Panc1 (cell line): ENCODE results near the gene OR8A1. TPM values are rescaled to one million over a fixed set of nuclear protein-coding genes. Genes with fewer than 3 reads are reported as not detected.

Source experiments
- ATAC-seq: fragments of 200-7000 bp; cut with Tn5 transposase; 2 replicates; pipeline ENCODE4 v1.9.1; 2020; ENCODE audit warnings: mild to moderate bottlenecking, moderate library complexity
- BruUV-seq: library from RNA; stranded (reverse); fragments of 400-500 nt; replicated peaks from 2 replicates; lab custom pipeline; 2021; lab: Mats Ljungman, UMichigan
- CTCF ChIA-PET: fragments of 300-600 bp; sonication (Branson Sonifier 250); formaldehyde crosslinking; loops from one replicate; lab custom pipeline; 2022; ENCODE audit warnings: antibody characterized with exemption; lab: Charles Lee
- POLR2A ChIA-PET: fragments of 300-600 bp; sonication (Branson Sonifier 250); formaldehyde crosslinking; loops from one replicate; lab custom pipeline; 2022; ENCODE audit warnings: antibody characterized with exemption; lab: Charles Lee
- DNase-seq: peaks from one replicate; pipeline ENCODE4 v3.0.0-alpha.2; 2010; ENCODE audit warnings: low read depth, low spot score
- H3K27ac ChIP-seq: 2 replicates; pipeline ENCODE4 v1.5.1; 2011; ENCODE audit warnings: mild to moderate bottlenecking, low read length, inconsistent platforms
- H3K27me3 ChIP-seq: fragments of 200-500 bp; sonication (Bioruptor generic); 2 replicates; pipeline ENCODE4 v1.6.0; 2014; ENCODE audit warnings: low read length, inconsistent platforms; ENCODE audit not compliant: control insufficient read depth, insufficient read depth
- H3K36me3 ChIP-seq: fragments of 200-500 bp; sonication (Bioruptor generic); 2 replicates; pipeline ENCODE4 v1.5.1; 2014; ENCODE audit warnings: inconsistent platforms, mild to moderate bottlenecking, low read length, moderate library complexity; ENCODE audit not compliant: control insufficient read depth, insufficient read depth
- H3K4me1 ChIP-seq: 2 replicates; pipeline ENCODE4 v1.5.1; 2011; ENCODE audit warnings: inconsistent platforms, mild to moderate bottlenecking, low read length, moderate library complexity; ENCODE audit not compliant: control insufficient read depth, insufficient read depth
- H3K4me3 ChIP-seq, 2 experiments: 2 replicates each; pipeline ENCODE4 v1.5.1; 2011 to 2012; ENCODE audit warnings: low read depth in 2 of 2, low read length in 2 of 2, mild to moderate bottlenecking in 2 of 2, inconsistent platforms in 1 of 2, moderate library complexity in 1 of 2
- H3K9me3 ChIP-seq: fragments of 200-500 bp; sonication (Bioruptor generic); 2 replicates; pipeline ENCODE4 v1.5.1; 2014; ENCODE audit warnings: low read depth, mild to moderate bottlenecking, inconsistent platforms, low read length, moderate library complexity; ENCODE audit not compliant: control insufficient read depth, insufficient read depth
- POLR2AphosphoS5 ChIP-seq: IDR thresholded peaks from 2 replicates; pipeline ENCODE4 v1.6.1; 2012; ENCODE audit warnings: mild to moderate bottlenecking, low read depth, low read length, moderate library complexity
- SIN3A ChIP-seq: IDR thresholded peaks from 2 replicates; pipeline ENCODE4 v1.6.1; 2012; ENCODE audit warnings: low read depth, mild to moderate bottlenecking, low read length, moderate library complexity, borderline replicate concordance; ENCODE audit not compliant: insufficient read depth
- TCF7L2 ChIP-seq: IDR thresholded peaks from 2 replicates; pipeline ENCODE4 v1.6.1; 2011; ENCODE audit warnings: mild to moderate bottlenecking, low read depth, low read length, inconsistent platforms
- in situ Hi-C: cut with HindIII; loops from 2 replicates; pipeline ENCODE4 v1.10.0; 2016; ENCODE audit warnings: low sequenced_read_pairs, low pct_unique_long_range_greater_than_20kb
- intact Hi-C: fragments of 100-400 bp; cut with micrococcal nuclease; formaldehyde crosslinking; loops from one replicate; pipeline ENCODE4 v1.10.0; 2022; ENCODE audit not compliant: unreplicated experiment
- total RNA-seq: library from RNA; stranded (reverse); gene quantifications from one replicate; pipeline ENCODE4 v1.2.1, GENCODE V29; 2021; ENCODE audit not compliant: unreplicated experiment
- TF ChIP-seq, protein P1 (sequence below): fragments of 450-650 bp; IDR thresholded peaks from 2 replicates; pipeline ENCODE4 v1.5.1; 2017; ENCODE audit warnings: mild to moderate bottlenecking
- TF ChIP-seq, protein P2 (sequence below), 2 experiments: IDR thresholded peaks; 2 replicates each; pipeline ENCODE4 v1.6.1; 2011 to 2012; ENCODE audit warnings: low read depth in 2 of 2, control low read depth in 1 of 2, low read length in 1 of 2, mild to moderate bottlenecking in 1 of 2, moderate library complexity in 1 of 2; ENCODE audit not compliant: insufficient read depth in 1 of 2

Gene OR8A1
- total RNA-seq, 1 experiment from 2014 or later = not detected

DNA sequence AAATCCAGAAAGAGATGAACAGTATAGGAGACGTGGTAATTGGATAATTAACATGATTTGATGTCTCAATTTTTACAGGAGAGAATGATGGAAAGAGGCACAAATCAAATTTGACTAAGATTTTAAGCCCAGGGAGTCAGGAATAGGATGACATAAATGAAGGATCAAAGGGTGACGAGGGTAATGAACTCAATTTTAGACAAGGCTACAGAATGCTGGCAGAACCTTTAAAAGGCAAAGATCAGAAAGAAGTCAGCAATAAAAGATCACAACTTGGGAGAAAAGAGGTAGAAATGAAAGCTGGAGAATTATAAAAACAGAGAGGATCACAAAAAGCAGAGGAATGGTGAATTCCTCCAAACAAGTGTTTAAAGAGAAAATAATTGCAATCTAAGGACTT, 13.0 kb upstream of the OR8A1 start:
- TF ChIP-seq, protein P1, sequence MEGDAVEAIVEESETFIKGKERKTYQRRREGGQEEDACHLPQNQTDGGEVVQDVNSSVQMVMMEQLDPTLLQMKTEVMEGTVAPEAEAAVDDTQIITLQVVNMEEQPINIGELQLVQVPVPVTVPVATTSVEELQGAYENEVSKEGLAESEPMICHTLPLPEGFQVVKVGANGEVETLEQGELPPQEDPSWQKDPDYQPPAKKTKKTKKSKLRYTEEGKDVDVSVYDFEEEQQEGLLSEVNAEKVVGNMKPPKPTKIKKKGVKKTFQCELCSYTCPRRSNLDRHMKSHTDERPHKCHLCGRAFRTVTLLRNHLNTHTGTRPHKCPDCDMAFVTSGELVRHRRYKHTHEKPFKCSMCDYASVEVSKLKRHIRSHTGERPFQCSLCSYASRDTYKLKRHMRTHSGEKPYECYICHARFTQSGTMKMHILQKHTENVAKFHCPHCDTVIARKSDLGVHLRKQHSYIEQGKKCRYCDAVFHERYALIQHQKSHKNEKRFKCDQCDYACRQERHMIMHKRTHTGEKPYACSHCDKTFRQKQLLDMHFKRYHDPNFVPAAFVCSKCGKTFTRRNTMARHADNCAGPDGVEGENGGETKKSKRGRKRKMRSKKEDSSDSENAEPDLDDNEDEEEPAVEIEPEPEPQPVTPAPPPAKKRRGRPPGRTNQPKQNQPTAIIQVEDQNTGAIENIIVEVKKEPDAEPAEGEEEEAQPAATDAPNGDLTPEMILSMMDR = no peak
- TF ChIP-seq, protein P2, sequence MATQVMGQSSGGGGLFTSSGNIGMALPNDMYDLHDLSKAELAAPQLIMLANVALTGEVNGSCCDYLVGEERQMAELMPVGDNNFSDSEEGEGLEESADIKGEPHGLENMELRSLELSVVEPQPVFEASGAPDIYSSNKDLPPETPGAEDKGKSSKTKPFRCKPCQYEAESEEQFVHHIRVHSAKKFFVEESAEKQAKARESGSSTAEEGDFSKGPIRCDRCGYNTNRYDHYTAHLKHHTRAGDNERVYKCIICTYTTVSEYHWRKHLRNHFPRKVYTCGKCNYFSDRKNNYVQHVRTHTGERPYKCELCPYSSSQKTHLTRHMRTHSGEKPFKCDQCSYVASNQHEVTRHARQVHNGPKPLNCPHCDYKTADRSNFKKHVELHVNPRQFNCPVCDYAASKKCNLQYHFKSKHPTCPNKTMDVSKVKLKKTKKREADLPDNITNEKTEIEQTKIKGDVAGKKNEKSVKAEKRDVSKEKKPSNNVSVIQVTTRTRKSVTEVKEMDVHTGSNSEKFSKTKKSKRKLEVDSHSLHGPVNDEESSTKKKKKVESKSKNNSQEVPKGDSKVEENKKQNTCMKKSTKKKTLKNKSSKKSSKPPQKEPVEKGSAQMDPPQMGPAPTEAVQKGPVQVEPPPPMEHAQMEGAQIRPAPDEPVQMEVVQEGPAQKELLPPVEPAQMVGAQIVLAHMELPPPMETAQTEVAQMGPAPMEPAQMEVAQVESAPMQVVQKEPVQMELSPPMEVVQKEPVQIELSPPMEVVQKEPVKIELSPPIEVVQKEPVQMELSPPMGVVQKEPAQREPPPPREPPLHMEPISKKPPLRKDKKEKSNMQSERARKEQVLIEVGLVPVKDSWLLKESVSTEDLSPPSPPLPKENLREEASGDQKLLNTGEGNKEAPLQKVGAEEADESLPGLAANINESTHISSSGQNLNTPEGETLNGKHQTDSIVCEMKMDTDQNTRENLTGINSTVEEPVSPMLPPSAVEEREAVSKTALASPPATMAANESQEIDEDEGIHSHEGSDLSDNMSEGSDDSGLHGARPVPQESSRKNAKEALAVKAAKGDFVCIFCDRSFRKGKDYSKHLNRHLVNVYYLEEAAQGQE (IDR thresholded peaks at IDR 0.05; ENCODE audit: insufficient read depth in 1 of 2, low read depth in 2 of 2, low read length in 1 of 2) = no peak
- in situ Hi-C loops = no loop called here
- no peak for ATAC-seq
- no peaks in the 10 kb centered on the region for H3K36me3 ChIP-seq
- CTCF ChIA-PET = no interaction called here
- no peak overlapping the region for H3K27ac ChIP-seq
- POLR2A ChIA-PET = no interaction called here
- H3K4me1 ChIP-seq = no peaks in the 10 kb centered on the region
- H3K9me3 ChIP-seq = no peaks in the 10 kb centered on the region
- no TSS peak for BruUV-seq
- H3K27me3 ChIP-seq = no peaks in the 10 kb centered on the region; the same call in 1 of the 2 replicates
- no peak overlapping the region for H3K4me3 ChIP-seq
- intact Hi-C loops = no loop called here
- no peak for DNase-seq

DNA sequence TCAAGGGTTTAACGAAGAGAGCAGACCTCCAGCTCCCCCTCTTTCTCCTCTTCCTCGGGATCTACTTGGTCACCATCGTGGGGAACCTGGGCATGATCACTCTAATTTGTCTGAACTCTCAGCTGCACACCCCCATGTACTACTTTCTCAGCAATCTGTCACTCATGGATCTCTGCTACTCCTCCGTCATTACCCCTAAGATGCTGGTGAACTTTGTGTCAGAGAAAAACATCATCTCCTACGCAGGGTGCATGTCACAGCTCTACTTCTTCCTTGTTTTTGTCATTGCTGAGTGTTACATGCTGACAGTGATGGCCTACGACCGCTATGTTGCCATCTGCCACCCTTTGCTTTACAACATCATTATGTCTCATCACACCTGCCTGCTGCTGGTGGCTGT, 363 bp downstream of the OR8A1 start:
- Histone ChIP-seq H3K27me3 (peaks cover 5% of the 10 kb centered on the region; the same call in 1 of the 2 replicates), H3K27ac (no peak overlapping the region), H3K4me3 (no peak overlapping the region), H3K9me3 (no peaks in the 10 kb centered on the region), H3K36me3 (no peaks in the 10 kb centered on the region), H3K4me1 (no peaks in the 10 kb centered on the region)
- ATAC-seq (no peak), DNase-seq (no peak)
- intact Hi-C loops = no loop called here
- TF ChIP-seq TCF7L2 = no peak
- no peak for TF ChIP-seq SIN3A
- TF ChIP-seq, protein P1 = no peak
- no peak for TF ChIP-seq POLR2AphosphoS5
- TF ChIP-seq, protein P2 (IDR thresholded peaks at IDR 0.05; ENCODE audit: insufficient read depth in 1 of 2, low read depth in 2 of 2, low read length in 1 of 2) = no peak
- in situ Hi-C loops = no loop called here
- no TSS peak for BruUV-seq
- ChIA-PET POLR2A (no interaction called here), CTCF (no interaction called here)
